ENCODE measurements around the gene EVC2.

DNA sequence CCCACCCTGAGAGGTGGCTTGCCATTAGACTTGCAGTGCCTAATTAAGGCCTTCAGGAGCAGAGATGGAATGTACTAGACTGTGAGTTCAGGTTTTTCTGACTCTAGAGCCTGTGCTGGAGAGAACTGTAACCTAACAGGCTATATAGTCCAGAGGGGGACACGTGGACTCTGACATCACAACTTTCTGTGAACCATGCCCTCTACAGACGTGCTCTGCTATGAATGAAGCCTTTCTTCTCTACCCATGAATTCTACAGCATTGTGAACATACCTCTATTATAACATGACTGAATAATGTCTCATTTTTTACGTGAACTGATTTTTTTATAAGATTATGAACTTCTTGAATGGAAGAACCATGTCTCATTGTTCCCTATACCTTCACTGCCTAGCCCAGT is 68.8 kb downstream of the EVC2 start:
- TF ChIP-seq RFX5 (IDR thresholded peaks at IDR 0.05; ENCODE audit: low read depth, low read length) = no peak
- TF ChIP-seq KLF6 (CRISPR knock-in tag; IDR thresholded peaks at IDR 0.05; ENCODE audit: borderline replicate concordance) = no peak
- TF ChIP-seq PRPF4 (IDR thresholded peaks at IDR 0.05; ENCODE audit: insufficient read depth, low read depth, low read length, poor library complexity, severe bottlenecking) = no peak
- TF ChIP-seq, protein P1, sequence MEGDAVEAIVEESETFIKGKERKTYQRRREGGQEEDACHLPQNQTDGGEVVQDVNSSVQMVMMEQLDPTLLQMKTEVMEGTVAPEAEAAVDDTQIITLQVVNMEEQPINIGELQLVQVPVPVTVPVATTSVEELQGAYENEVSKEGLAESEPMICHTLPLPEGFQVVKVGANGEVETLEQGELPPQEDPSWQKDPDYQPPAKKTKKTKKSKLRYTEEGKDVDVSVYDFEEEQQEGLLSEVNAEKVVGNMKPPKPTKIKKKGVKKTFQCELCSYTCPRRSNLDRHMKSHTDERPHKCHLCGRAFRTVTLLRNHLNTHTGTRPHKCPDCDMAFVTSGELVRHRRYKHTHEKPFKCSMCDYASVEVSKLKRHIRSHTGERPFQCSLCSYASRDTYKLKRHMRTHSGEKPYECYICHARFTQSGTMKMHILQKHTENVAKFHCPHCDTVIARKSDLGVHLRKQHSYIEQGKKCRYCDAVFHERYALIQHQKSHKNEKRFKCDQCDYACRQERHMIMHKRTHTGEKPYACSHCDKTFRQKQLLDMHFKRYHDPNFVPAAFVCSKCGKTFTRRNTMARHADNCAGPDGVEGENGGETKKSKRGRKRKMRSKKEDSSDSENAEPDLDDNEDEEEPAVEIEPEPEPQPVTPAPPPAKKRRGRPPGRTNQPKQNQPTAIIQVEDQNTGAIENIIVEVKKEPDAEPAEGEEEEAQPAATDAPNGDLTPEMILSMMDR (IDR thresholded peaks at IDR 0.05 in 2 of 3, conservative IDR thresholded peaks at IDR 0.05 in 1 of 3; ENCODE audit: insufficient read depth in 2 of 3, low read depth in 1 of 3, low read length in 3 of 3) = no peak
- no peak for TF ChIP-seq SMC3 (conservative IDR thresholded peaks at IDR 0.05; ENCODE audit: insufficient read depth, low read depth, low read length)
- TF ChIP-seq BHLHE40 (IDR thresholded peaks at IDR 0.05; ENCODE audit: low read length) = no peak
- TF ChIP-seq, protein P2, sequence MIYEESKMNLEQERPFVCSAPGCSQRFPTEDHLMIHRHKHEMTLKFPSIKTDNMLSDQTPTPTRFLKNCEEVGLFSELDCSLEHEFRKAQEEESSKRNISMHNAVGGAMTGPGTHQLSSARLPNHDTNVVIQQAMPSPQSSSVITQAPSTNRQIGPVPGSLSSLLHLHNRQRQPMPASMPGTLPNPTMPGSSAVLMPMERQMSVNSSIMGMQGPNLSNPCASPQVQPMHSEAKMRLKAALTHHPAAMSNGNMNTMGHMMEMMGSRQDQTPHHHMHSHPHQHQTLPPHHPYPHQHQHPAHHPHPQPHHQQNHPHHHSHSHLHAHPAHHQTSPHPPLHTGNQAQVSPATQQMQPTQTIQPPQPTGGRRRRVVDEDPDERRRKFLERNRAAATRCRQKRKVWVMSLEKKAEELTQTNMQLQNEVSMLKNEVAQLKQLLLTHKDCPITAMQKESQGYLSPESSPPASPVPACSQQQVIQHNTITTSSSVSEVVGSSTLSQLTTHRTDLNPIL (CRISPR knock-in tag; IDR thresholded peaks at IDR 0.05) = no peak
- TF ChIP-seq CREB1 (IDR thresholded peaks at IDR 0.05) = no peak
- no peak for TF ChIP-seq CREB1 (CRISPR knock-in tag; IDR thresholded peaks at IDR 0.05)
- no peak for TF ChIP-seq CHD1 (IDR thresholded peaks at IDR 0.05; ENCODE audit: low read length)
- TF ChIP-seq SETDB1 (IDR thresholded peaks at IDR 0.05; ENCODE audit: low read length) = no peak
- TF ChIP-seq ZFX (CRISPR knock-in tag; IDR thresholded peaks at IDR 0.05) = no peak
- TF ChIP-seq ZNF77 (CRISPR knock-in tag; IDR thresholded peaks at IDR 0.05) = no peak
- no peak for TF ChIP-seq ZSCAN29 (IDR thresholded peaks at IDR 0.05)
- no peak for TF ChIP-seq ZNF551 (CRISPR knock-in tag; IDR thresholded peaks at IDR 0.05)
